ENCODE data around the gene STRAP.
"Not testable (repeated sequence)": the region's sequence is repeated elsewhere in the genome, so short reads cannot be mapped to it uniquely, and the experiment has no call there.

Gene STRAP

DNA sequence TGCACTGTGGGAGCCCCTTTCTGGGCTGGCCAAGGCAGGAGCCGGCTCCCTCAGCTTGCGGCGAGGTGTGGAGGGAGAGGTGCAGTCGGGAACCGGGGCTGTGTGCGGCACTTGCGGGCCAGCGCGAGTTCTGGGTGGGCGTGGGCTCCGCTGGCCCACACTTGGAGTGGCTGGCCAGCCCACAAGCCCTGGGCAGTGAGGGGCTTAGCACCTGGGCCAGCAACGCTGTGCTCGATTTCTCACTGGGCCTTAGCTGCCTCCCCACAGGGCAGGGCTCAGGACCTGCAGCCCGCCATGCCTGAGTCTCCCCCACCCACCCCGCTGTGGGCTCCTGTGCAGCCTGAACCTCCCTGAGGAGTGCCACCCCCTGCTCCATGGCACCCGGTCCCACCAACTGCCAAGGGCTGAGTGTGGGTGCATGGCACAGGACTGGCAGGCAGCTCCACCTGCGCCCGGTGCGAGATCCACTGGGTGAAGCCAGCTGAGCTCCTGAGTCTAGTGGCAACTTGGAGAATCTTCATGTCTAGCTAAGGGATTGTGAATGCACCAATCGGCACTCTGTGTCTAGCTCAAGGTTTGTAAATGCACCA lies 7.5 kb upstream of the STRAP start:
- not testable (repeated sequence) for H3K27ac ChIP-seq (ENCODE audit: low read depth, low read length); H3K4me3 ChIP-seq (ENCODE audit: low read depth in 1 of 2, low read length in 2 of 2); H3K9ac ChIP-seq (ENCODE audit: low read length); H3K27me3 ChIP-seq (ENCODE audit: control insufficient read depth in 1 of 2, insufficient read depth in 2 of 2, low read length in 2 of 2); H3K36me3 ChIP-seq (ENCODE audit: insufficient read depth, low read length); H3K4me1 ChIP-seq (ENCODE audit: insufficient read depth, low read length); H3K9me3 ChIP-seq (ENCODE audit: low read length)

GRCh38 chr12:15875863-15876262 lies 6.3 kb upstream of the STRAP start:
- H3K4me1 ChIP-seq (ENCODE audit: insufficient read depth, low read length), result no peaks in the 10 kb centered on the region
- H3K9me3 ChIP-seq (ENCODE audit: low read length), result no peaks in the 10 kb centered on the region
- H3K36me3 ChIP-seq (ENCODE audit: insufficient read depth, low read length), result no peaks in the 10 kb centered on the region
- no peak overlapping the region for H3K27ac ChIP-seq (ENCODE audit: low read depth, low read length)
- H3K4me3 ChIP-seq (ENCODE audit: low read depth in 1 of 2, low read length in 2 of 2), result no peak overlapping the region
- H3K9ac ChIP-seq (ENCODE audit: low read length), result no peak overlapping the region
- no peaks in the 10 kb centered on the region for H3K27me3 ChIP-seq (ENCODE audit: control insufficient read depth in 1 of 2, insufficient read depth in 2 of 2, low read length in 2 of 2)

DNA sequence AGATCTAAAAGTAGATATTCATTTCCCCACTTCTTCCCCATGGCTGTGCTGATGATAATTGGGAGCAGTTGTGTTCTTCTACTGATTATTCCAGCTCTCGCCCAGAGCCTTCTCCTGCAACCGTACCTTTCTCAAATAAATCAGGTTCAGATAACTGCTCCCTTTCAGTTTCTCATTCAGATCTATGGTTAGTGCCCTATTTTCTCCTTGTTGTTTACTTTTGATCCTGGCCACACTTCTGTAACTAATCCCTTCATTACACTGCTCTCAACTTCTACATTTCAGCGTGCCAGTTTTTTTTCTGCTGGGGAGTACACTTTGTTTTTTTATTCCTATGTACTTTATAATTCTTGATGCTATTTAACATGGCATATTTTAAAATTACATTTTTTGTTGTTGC lies 2.8 kb upstream of the STRAP start:
- no peaks in the 10 kb centered on the region for H3K36me3 ChIP-seq (ENCODE audit: insufficient read depth, low read length)
- H3K4me1 ChIP-seq (ENCODE audit: insufficient read depth, low read length), result peaks cover 12% of the 10 kb centered on the region
- H3K27ac ChIP-seq (ENCODE audit: low read depth, low read length), result no peak overlapping the region
- H3K9ac ChIP-seq (ENCODE audit: low read length), result no peak overlapping the region
- H3K4me3 ChIP-seq (ENCODE audit: low read depth in 1 of 2, low read length in 2 of 2), result no peak overlapping the region
- H3K9me3 ChIP-seq (ENCODE audit: low read length), result no peaks in the 10 kb centered on the region
- no peaks in the 10 kb centered on the region for H3K27me3 ChIP-seq (ENCODE audit: control insufficient read depth in 1 of 2, insufficient read depth in 2 of 2, low read length in 2 of 2)

DNA sequence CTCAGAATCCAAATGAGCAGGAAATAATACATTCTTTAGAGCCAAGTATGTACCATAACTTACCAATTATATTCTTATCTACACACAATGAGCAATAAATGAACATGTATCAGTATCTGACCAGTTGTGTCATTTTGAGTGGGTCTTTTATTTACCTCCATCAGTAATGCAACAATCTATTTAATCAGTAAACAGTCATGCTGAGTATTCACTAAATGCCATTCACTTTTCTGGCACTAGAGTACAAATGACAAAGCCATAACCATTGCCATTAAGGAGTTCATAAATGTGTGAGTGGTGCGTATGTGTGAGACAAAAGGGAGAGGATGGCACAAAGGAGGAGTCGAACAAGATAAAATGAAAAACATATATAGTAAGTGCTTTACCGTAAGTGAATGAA lies 1.5 kb upstream of the STRAP start:
- Histone ChIP-seq H3K4me1 (ENCODE audit: insufficient read depth, low read length) (peaks cover 12% of the 10 kb centered on the region), H3K9ac (ENCODE audit: low read length) (no peak overlapping the region), H3K9me3 (ENCODE audit: low read length) (no peaks in the 10 kb centered on the region), H3K36me3 (ENCODE audit: insufficient read depth, low read length) (no peaks in the 10 kb centered on the region), H3K27ac (ENCODE audit: low read depth, low read length) (no peak overlapping the region), H3K4me3 (ENCODE audit: low read depth in 1 of 2, low read length in 2 of 2) (no peak overlapping the region), H3K27me3 (ENCODE audit: control insufficient read depth in 1 of 2, insufficient read depth in 2 of 2, low read length in 2 of 2) (no peaks in the 10 kb centered on the region)

- peak overlapping the region; percentile 75 to 96 for H3K4me3 ChIP-seq (ENCODE audit: low read depth in 1 of 2, low read length in 2 of 2)
- H3K4me1 ChIP-seq (ENCODE audit: insufficient read depth, low read length), result peaks cover 28% of the 10 kb centered on the region
- H3K9me3 ChIP-seq (ENCODE audit: low read length), result no peaks in the 10 kb centered on the region
- peaks cover 7% of the 10 kb centered on the region for H3K36me3 ChIP-seq (ENCODE audit: insufficient read depth, low read length)
- no peak overlapping the region for H3K27ac ChIP-seq (ENCODE audit: low read depth, low read length)
- H3K9ac ChIP-seq (ENCODE audit: low read length), result peak overlapping the region; percentile 3
- H3K27me3 ChIP-seq (ENCODE audit: control insufficient read depth in 1 of 2, insufficient read depth in 2 of 2, low read length in 2 of 2), result no peaks in the 10 kb centered on the region
These were observed 1.3 kb downstream of the STRAP start for GRCh38 chr12:15883536-15883935.

- no peak overlapping the region for H3K27ac ChIP-seq (ENCODE audit: low read depth, low read length)
- H3K4me1 ChIP-seq (ENCODE audit: insufficient read depth, low read length), result peaks cover 28% of the 10 kb centered on the region
These were observed 4.3 kb downstream of the STRAP start for GRCh38 chr12:15886372-15887042.

DNA sequence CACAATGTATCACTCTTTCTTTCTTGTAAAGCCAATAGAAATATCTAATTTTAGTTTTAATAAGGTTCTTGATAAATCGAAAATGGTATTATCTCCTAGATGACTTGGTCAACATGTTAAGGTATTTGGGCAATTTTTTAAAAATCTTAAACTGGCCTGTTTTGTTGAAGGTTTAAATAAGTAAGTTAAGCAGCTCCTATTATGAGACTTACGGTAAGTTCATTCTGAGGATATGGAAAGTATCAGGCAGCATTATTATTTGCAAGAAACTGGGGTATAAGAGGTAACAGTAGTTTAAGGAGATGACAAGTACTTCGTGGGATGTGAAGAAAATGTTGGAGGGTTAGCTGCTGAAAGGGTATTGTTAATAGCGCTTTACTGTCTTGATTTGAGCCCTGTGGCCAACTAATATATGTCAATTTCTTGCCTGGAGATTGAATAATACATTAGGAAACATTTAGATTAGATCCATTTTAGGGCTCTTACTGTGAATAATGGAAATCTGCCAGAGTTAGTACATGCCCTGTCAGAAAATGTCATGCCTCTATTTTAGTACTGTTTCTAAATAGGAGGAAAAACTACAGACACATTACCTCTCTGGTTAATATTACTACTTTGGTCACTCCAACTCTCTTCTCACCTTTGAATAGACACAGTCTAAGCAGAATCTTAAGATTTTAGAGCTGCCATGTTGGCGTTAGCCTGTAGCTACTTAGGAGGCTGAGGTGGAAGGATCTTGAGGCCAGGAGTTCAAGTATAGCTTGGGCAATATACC lies 5.0 kb downstream of the STRAP start:
- H3K4me1 ChIP-seq (ENCODE audit: insufficient read depth, low read length), result peaks cover 28% of the 10 kb centered on the region

More at GRCh38 chr12:15886372-15887042, 4.3 kb downstream of the STRAP start:
- H3K36me3 ChIP-seq (ENCODE audit: insufficient read depth, low read length), result peaks cover 14% of the 10 kb centered on the region
- no peaks in the 10 kb centered on the region for H3K9me3 ChIP-seq (ENCODE audit: low read length)
- no peak overlapping the region for H3K9ac ChIP-seq (ENCODE audit: low read length)
- H3K27me3 ChIP-seq (ENCODE audit: control insufficient read depth in 1 of 2, insufficient read depth in 2 of 2, low read length in 2 of 2), result no peaks in the 10 kb centered on the region
- H3K4me3 ChIP-seq (ENCODE audit: low read depth in 1 of 2, low read length in 2 of 2), result no peak overlapping the region

DNA sequence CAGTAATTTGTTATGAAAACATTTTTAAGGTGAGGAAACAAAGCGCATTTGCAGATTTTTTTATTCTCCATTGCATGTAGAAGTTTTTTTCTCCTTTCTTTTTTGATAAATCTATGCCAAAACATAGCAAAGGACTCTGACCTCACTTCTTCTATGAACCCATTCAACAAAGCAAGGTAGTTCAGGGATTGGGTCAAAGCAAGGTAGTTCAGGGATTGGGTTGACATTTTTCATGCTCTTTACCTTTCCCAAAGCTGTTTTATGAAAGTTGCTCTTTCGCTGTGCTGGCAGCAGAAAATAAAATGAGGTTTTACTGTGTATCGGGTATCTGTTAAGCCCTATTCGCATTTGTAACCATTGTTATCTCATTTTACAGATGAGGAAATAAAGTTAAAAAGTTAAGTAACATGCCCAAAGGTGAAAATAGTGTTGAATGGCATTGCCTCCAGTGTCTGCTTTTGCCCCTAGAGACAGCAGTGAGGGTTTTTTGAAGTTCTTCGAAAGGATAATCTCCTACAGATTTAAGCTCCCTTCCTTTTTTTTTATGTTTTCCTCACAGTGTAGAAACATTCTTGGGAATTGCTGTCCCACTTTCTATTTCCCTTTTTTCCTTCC lies 10.6 kb downstream of the STRAP start:
- peaks cover 13% of the 10 kb centered on the region for H3K36me3 ChIP-seq (ENCODE audit: insufficient read depth, low read length)

More for the DNA sequence above, 5.0 kb downstream of the STRAP start:
- no peak overlapping the region for H3K4me3 ChIP-seq (ENCODE audit: low read depth in 1 of 2, low read length in 2 of 2)
- H3K27me3 ChIP-seq (ENCODE audit: control insufficient read depth in 1 of 2, insufficient read depth in 2 of 2, low read length in 2 of 2), result no peaks in the 10 kb centered on the region
- H3K9ac ChIP-seq (ENCODE audit: low read length), result no peak overlapping the region
- no peak overlapping the region for H3K27ac ChIP-seq (ENCODE audit: low read depth, low read length)
- no peaks in the 10 kb centered on the region for H3K9me3 ChIP-seq (ENCODE audit: low read length)
- H3K36me3 ChIP-seq (ENCODE audit: insufficient read depth, low read length), result peaks cover 14% of the 10 kb centered on the region

DNA sequence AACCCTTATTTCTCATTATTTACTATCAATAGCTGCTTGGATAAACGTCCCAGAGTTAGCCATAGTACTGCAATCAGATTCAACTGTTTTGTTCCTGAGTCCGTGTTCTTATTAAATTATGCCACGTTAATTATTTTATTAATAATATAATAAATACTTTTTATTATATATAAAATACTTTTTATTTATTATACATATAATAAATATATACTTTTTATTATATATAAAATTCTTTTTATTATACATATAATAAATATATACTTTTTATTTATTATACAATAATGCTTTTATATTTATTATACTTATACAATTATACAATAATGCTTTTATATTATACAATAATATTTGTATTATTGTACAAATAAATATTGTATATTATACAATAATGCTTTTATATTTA lies 11.1 kb downstream of the STRAP start:
- peaks cover 13% of the 10 kb centered on the region for H3K36me3 ChIP-seq (ENCODE audit: insufficient read depth, low read length)
- no peaks in the 10 kb centered on the region for H3K27me3 ChIP-seq (ENCODE audit: control insufficient read depth in 1 of 2, insufficient read depth in 2 of 2, low read length in 2 of 2)
- H3K27ac ChIP-seq (ENCODE audit: low read depth, low read length), result no peak overlapping the region
- no peak overlapping the region for H3K4me3 ChIP-seq (ENCODE audit: low read depth in 1 of 2, low read length in 2 of 2)
- H3K9ac ChIP-seq (ENCODE audit: low read length), result no peak overlapping the region
- H3K9me3 ChIP-seq (ENCODE audit: low read length), result no peaks in the 10 kb centered on the region
- H3K4me1 ChIP-seq (ENCODE audit: insufficient read depth, low read length), result peaks cover 3% of the 10 kb centered on the region

More for the DNA sequence above, 10.6 kb downstream of the STRAP start:
- Histone ChIP-seq H3K27me3 (ENCODE audit: control insufficient read depth in 1 of 2, insufficient read depth in 2 of 2, low read length in 2 of 2) (no peaks in the 10 kb centered on the region), H3K9me3 (ENCODE audit: low read length) (no peaks in the 10 kb centered on the region), H3K9ac (ENCODE audit: low read length) (no peak overlapping the region), H3K27ac (ENCODE audit: low read depth, low read length) (no peak overlapping the region), H3K4me1 (ENCODE audit: insufficient read depth, low read length) (peaks cover 1% of the 10 kb centered on the region), H3K4me3 (ENCODE audit: low read depth in 1 of 2, low read length in 2 of 2) (no peak overlapping the region)

- Histone ChIP-seq H3K4me1 (ENCODE audit: insufficient read depth, low read length) (peaks cover 5% of the 10 kb centered on the region), H3K9ac (ENCODE audit: low read length) (no peak overlapping the region), H3K4me3 (ENCODE audit: low read depth in 1 of 2, low read length in 2 of 2) (no peak overlapping the region), H3K36me3 (ENCODE audit: insufficient read depth, low read length) (peaks cover 16% of the 10 kb centered on the region), H3K27ac (ENCODE audit: low read depth, low read length) (no peak overlapping the region), H3K27me3 (ENCODE audit: control insufficient read depth in 1 of 2, insufficient read depth in 2 of 2, low read length in 2 of 2) (no peaks in the 10 kb centered on the region), H3K9me3 (ENCODE audit: low read length) (no peaks in the 10 kb centered on the region)
These were observed 14.7 kb downstream of the STRAP start for GRCh38 chr12:15896867-15897266.

- H3K4me1 ChIP-seq (ENCODE audit: insufficient read depth, low read length), result peaks cover 5% of the 10 kb centered on the region
- no peaks in the 10 kb centered on the region for H3K27me3 ChIP-seq (ENCODE audit: control insufficient read depth in 1 of 2, insufficient read depth in 2 of 2, low read length in 2 of 2)
- no peak overlapping the region for H3K27ac ChIP-seq (ENCODE audit: low read depth, low read length)
- H3K4me3 ChIP-seq (ENCODE audit: low read depth in 1 of 2, low read length in 2 of 2), result no peak overlapping the region
- H3K36me3 ChIP-seq (ENCODE audit: insufficient read depth, low read length), result peaks cover 16% of the 10 kb centered on the region
- H3K9ac ChIP-seq (ENCODE audit: low read length), result no peak overlapping the region
- H3K9me3 ChIP-seq (ENCODE audit: low read length), result no peaks in the 10 kb centered on the region
These were observed 15.2 kb downstream of the STRAP start for GRCh38 chr12:15897433-15897832.
